H1 (cell line): ENCODE results near the gene TOR1A. TPM values are rescaled to one million over a fixed set of nuclear protein-coding genes. Genes with fewer than 3 reads are reported as not detected.

Source experiments
- BCL11A ChIP-seq, 2 experiments: IDR thresholded peaks; one replicate each; pipeline ENCODE4 v1.6.1; 2011; ENCODE audit warnings: low read depth in 2 of 2, low read length in 2 of 2, mild to moderate bottlenecking in 2 of 2
- CHD7 ChIP-seq: fragments of 300-600 bp; sonication (generic); IDR thresholded peaks from 2 replicates; pipeline ENCODE4 v1.7.1; 2012; ENCODE audit warnings: low read length, moderate library complexity, mild to moderate bottlenecking, inconsistent platforms; ENCODE audit not compliant: insufficient replicate concordance
- EP300 ChIP-seq, 2 experiments: IDR thresholded peaks; 1 replicate in 1 of 2; 2 replicates in 1 of 2; pipeline ENCODE4 v1.6.1; 2011 to 2012; ENCODE audit warnings: low read depth in 2 of 2, low read length in 2 of 2, mild to moderate bottlenecking in 2 of 2, borderline replicate concordance in 1 of 2, inconsistent platforms in 1 of 2, moderate library complexity in 1 of 2
- FOSL1 ChIP-seq: IDR thresholded peaks from 2 replicates; pipeline ENCODE4 v1.6.1; 2011; ENCODE audit warnings: mild to moderate bottlenecking, low read depth, low read length, moderate library complexity; ENCODE audit not compliant: insufficient read depth
- GTF2F1 ChIP-seq: IDR thresholded peaks from 2 replicates; pipeline ENCODE4 v1.6.1; 2012; ENCODE audit warnings: low read depth, low read length, improper control_type of control experiment, borderline replicate concordance
- SIN3A ChIP-seq, 2 experiments: IDR thresholded peaks in 1 of 2; conservative IDR thresholded peaks in 1 of 2; 2 replicates each; pipeline ENCODE4 v1.6.1; 2011 to 2012; ENCODE audit warnings: low read length in 2 of 2, improper control_type of control experiment in 1 of 2, low read depth in 1 of 2, mild to moderate bottlenecking in 1 of 2
- SIX5 ChIP-seq: IDR thresholded peaks from 2 replicates; pipeline ENCODE4 v1.6.1; 2011; ENCODE audit warnings: mild to moderate bottlenecking, low read depth, low read length
- TAF1 ChIP-seq: IDR thresholded peaks from 2 replicates; pipeline ENCODE4 v1.6.1; 2011; ENCODE audit warnings: mild to moderate bottlenecking, low read depth, low read length
- TAF7 ChIP-seq: optimal IDR thresholded peaks from 2 replicates; pipeline ENCODE3; 2011; ENCODE audit warnings: low read depth, mild to moderate bottlenecking, inconsistent platforms, low read length, moderate library complexity, borderline replicate concordance
- USF2 ChIP-seq: IDR thresholded peaks from 2 replicates; pipeline ENCODE4 v1.6.1; 2011; ENCODE audit warnings: low read length, improper control_type of control experiment
- polyA plus RNA-seq, 7 experiments: library from polyadenylated mRNA; depleted of rRNA in 3 of 7; stranded (reverse) in 5 of 7; unstranded in 2 of 7; fragments of >200 nt in 5 of 7; fragments of 200-250 nt in 2 of 7; gene quantifications; 1 replicate in 5 of 7; 2 replicates in 1 of 7; 4 replicates in 1 of 7; pipeline versions ENCODE4 v1.2.1 to v1.2.3, GENCODE V29; 2011 to 2013; ENCODE audit warnings: missing spikeins in 2 of 7, mixed read lengths in 2 of 7
- total RNA-seq: library from RNA; stranded (reverse); fragmentation: NEBNext Ultra II Directional; extraction: Animal tissue kit (Norgen Biotek cat#: 25700); gene quantifications from 2 replicates; pipeline ENCODE4 v1.2.1, GENCODE V29; 2021

TOR1A gene
- total and polyA plus RNA-seq, 2 of the 8 experiments (the other 6 are each of a cell fraction or from before 2014, with no cell fraction given): 37.6 to 46.7 TPM

GRCh38 chr9:129786481-129786880 lies 37.5 kb downstream of the TOR1A start (continued):
- TF ChIP-seq CHD7 (no peak), BCL11A (IDR thresholded peaks at IDR 0.05; ENCODE audit: low read depth in 2 of 2, low read length in 2 of 2) (no peak), EP300 (IDR thresholded peaks at IDR 0.05; ENCODE audit: borderline replicate concordance in 1 of 2, low read depth in 2 of 2, low read length in 2 of 2) (no peak), TAF7 (no peak), TAF1 (no peak), SIX5 (no peak), GTF2F1 (no peak), SIN3A (conservative IDR thresholded peaks at IDR 0.05 in 1 of 2, IDR thresholded peaks at IDR 0.05 in 1 of 2; ENCODE audit: low read depth in 1 of 2, low read length in 2 of 2) (no peak), USF2 (no peak), FOSL1 (no peak)
